ENCODE results near the gene PIN1.
A peak's percentile ranks its signal among the peaks of the same experiment; 100 is the strongest.

Gene PIN1

GRCh38 chr19:9877780-9878510 lies 42.8 kb downstream of the PIN1 start:
- H3K36me3 Mint-ChIP-seq (ENCODE audit: low read depth), result no peaks in the 10 kb centered on the region
- H3K9me3 Mint-ChIP-seq, result no peaks in the 10 kb centered on the region
- no peak overlapping the region for H3K27ac Mint-ChIP-seq
- no peak for DNase-seq
- peaks cover 24% of the 10 kb centered on the region for H3K4me1 Mint-ChIP-seq
- TF ChIP-seq CTCF (IDR thresholded peaks at IDR 0.05), result no peak
- no peak overlapping the region for H3K4me3 Mint-ChIP-seq
- H3K27me3 Mint-ChIP-seq (ENCODE audit: low read depth, poor library complexity), result no peaks in the 10 kb centered on the region

GRCh38 chr19:9878511-9879196 lies 43.5 kb downstream of the PIN1 start:
- H3K9me3 Mint-ChIP-seq, result no peaks in the 10 kb centered on the region
- no peak for TF ChIP-seq CTCF (IDR thresholded peaks at IDR 0.05)
- H3K4me1 Mint-ChIP-seq, result peaks cover 31% of the 10 kb centered on the region
- no peak overlapping the region for H3K4me3 Mint-ChIP-seq
- no peak overlapping the region for H3K27ac Mint-ChIP-seq
- H3K36me3 Mint-ChIP-seq (ENCODE audit: low read depth), result no peaks in the 10 kb centered on the region
- no peaks in the 10 kb centered on the region for H3K27me3 Mint-ChIP-seq (ENCODE audit: low read depth, poor library complexity)
- no peak for DNase-seq

GRCh38 chr19:9881720-9882119 lies 46.6 kb downstream of the PIN1 start:
- Mint-ChIP-seq H3K36me3 (ENCODE audit: low read depth) (no peaks in the 10 kb centered on the region), H3K27me3 (ENCODE audit: low read depth, poor library complexity) (no peaks in the 10 kb centered on the region), H3K4me1 (peaks cover 15% of the 10 kb centered on the region), H3K9me3 (no peaks in the 10 kb centered on the region), H3K4me3 (no peak overlapping the region), H3K27ac (no peak overlapping the region)
- TF ChIP-seq CTCF (IDR thresholded peaks at IDR 0.05), result no peak
- DNase-seq, result no peak

GRCh38 chr19:9883231-9883758 lies 48.2 kb downstream of the PIN1 start:
- Mint-ChIP-seq H3K36me3 (ENCODE audit: low read depth) (no peaks in the 10 kb centered on the region), H3K4me1 (peaks cover 14% of the 10 kb centered on the region), H3K27me3 (ENCODE audit: low read depth, poor library complexity) (no peaks in the 10 kb centered on the region), H3K4me3 (no peak overlapping the region), H3K9me3 (no peaks in the 10 kb centered on the region), H3K27ac (no peak overlapping the region)
- TF ChIP-seq CTCF (IDR thresholded peaks at IDR 0.05), result no peak
- DNase-seq, result peak; percentile 25

- DNase-seq, result no peak
- H3K4me1 Mint-ChIP-seq, result peaks cover 14% of the 10 kb centered on the region
- no peaks in the 10 kb centered on the region for H3K36me3 Mint-ChIP-seq (ENCODE audit: low read depth)
- H3K9me3 Mint-ChIP-seq, result no peaks in the 10 kb centered on the region
- H3K27me3 Mint-ChIP-seq (ENCODE audit: low read depth, poor library complexity), result no peaks in the 10 kb centered on the region
- TF ChIP-seq CTCF (IDR thresholded peaks at IDR 0.05), result no peak
- H3K27ac Mint-ChIP-seq, result no peak overlapping the region
- no peak overlapping the region for H3K4me3 Mint-ChIP-seq
Observed at GRCh38 chr19:9883764-9884163, 48.6 kb downstream of the PIN1 start.
